ENCODE results near the gene CRYBB3.
"Not testable (repeated sequence)": the region's sequence is repeated elsewhere in the genome, so short reads cannot be mapped to it uniquely, and the experiment has no call there.

Gene CRYBB3

DNA sequence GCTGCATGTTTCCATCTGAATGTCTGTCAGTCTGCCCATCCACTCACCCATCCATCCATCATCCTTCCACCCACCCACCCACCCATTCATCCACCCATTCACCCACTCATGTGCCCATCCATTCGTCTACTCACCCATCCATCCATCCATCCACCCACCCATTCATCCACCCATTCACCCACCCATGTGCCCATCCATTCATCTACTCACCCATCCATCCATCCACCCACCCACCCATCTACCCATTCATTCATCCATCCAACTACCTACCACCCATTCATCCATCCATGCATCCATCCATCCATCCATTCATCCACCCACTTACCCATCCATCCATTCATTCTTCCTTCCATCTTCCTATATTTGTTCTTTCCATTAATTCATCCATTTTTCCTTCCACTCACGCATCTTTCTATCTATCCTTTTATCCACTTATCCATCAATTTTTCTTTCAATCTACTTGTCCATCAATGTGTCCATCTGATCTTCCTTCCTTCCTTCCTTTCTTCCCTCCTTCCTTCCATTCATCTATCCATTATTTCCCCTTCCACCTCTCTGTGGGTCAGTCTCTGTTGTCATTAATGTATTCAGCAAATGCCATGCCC is 8.0 kb downstream of the CRYBB3 start:
- FAIRE-seq: no peak

DNA sequence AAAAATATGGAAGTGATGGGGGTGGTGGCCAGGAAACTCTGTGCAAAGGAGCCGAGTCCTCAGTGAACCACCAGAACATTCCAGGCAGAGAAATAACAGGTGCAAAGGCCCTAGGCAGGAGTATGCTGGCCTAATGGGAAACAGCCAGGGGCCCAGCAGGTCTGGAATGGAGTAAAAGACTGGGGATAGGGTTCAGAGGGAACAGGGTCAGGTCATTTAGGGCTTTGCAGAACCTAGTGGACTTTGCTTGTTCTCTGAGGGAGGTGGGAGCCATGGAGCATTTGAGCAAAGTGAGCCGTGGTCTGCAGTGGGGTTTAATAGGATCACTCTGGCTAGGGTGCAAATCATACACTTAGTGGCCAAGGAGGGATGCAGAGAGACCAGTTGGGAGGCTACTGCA is 8.7 kb downstream of the CRYBB3 start:
- no peak for FAIRE-seq

DNA sequence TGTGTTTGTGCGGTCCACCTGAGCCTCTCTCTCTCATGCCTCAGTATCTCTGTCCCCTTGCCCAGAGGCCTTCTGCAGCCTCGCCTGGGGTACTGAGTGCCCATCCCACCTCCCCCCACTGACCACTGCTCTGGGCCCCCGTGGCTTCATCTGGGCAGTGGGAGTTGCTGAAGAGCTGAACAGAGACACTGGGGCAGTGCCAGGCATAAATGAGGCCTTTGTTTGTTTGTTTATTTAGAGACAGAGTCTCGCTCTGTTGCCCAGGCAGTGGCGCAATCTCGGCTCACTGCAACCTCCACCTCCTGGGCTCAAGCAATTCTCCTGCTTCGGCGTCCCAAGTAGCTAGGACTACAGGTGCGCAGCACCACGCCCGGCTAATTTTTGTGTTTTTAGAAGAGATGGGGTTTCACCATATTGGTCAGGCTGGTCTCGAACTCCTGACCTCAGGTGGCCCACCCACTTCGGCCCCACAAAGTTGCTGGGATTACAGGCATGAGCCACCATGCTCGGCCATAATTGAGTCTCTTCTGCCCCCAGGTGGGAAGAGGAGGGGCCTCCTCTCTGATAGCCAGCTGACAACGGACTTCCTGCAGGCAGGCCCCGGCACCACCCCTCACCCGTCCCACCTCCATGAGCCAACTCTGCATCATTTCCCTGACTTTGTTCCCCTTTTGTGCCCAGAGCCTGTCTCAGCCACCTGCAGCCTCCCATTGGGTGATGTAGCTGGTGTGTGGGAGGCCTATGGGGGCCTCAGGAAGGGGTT is 9.3 kb downstream of the CRYBB3 start:
- no peak for FAIRE-seq

DNA sequence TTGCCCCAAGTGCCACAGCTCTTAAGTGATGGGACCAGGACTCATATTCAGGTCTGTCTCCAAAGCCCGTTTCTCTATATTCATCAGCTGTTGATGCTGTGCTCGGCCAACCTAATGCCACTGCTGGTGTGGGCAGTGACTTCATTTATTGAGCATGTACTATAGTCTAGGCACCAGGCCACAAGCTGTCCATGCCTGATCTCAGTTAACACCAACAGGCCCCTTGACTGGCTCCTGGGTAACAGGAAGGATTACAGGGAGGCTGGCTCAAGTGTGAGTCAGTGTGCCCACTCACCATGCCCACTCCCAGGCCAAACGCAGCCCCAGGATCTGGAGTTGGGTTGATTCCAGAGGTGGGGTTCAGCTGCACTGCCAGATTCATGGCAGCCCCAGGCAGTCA is 11.1 kb downstream of the CRYBB3 start:
- FAIRE-seq: no peak

DNA sequence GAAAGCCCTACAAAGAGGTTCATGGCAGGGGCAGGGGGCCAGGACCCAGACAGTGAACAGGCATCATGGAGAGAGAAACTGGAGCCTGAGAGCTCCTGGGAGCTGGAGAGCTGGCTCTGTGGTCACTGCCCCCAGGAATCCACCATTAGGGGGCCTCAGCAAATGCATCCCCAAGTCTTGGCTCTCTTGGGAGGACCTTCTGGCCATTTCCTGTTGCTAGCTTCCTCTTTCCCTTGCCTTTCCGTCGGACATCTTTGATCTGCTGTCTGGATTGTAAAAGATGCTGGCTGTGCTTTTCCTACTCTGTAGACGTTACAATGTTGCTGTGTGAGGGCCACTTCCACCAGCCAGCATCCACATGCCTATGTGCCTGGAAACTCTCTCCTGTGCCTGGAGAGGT is 12.7 kb downstream of the CRYBB3 start:
- no peak for FAIRE-seq

DNA sequence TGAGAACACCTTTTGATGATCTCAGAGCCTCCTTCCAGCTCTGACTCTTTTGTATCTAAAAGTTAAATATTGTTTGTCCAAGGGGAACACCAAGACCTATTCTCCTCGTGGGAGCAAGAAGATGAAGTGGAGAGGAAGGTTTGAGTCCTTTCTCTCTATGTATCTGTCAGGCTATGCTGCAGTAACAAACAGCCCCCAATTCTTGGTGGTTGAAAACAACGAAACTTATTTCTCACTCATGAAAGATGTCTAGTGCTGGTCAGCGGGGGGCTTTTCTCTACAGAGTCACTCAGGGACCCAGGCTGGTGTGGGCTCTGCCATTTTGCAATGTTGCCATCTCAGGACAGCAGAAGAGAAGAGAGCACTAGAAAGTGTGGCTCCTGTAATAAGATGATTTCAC is 13.6 kb downstream of the CRYBB3 start:
- FAIRE-seq: no peak

- FAIRE-seq: no peak
Measured at GRCh38 chr22:25216230-25216629, 16.6 kb downstream of the CRYBB3 start.

DNA sequence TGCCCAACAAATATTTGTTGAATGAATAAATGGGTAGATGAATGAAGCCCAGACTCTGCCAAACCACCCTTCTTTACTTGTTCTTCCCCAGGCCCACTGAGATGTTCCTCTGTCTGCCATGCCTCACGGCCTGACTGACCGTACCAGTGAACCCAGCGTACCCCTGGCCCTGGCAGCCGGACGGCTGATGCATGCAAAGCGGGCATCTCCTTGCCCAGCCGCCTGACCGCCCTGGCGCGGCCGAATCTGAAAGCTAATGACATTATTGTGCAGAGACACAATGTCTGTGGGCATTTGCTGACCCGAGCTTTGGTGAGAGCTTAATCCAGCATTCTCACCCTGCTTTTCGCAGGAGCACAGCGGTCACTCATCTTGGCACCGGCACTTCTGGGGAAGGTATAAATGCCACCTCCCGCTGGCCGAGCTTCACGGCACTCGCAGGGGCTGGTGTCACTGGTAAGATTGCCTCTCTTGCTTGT is 19.6 kb downstream of the CRYBB3 start, which contains the start of gene CRYBB2:
CRYBB2 (plus strand) TSS at position 429 of the 479 bp plus-strand sequence. CDS start 1,791 bp downstream, outside the sequence.
- FAIRE-seq: no peak

- no peak for FAIRE-seq
Measured at GRCh38 chr22:25219948-25220442, 20.3 kb downstream of the CRYBB3 start.

DNA sequence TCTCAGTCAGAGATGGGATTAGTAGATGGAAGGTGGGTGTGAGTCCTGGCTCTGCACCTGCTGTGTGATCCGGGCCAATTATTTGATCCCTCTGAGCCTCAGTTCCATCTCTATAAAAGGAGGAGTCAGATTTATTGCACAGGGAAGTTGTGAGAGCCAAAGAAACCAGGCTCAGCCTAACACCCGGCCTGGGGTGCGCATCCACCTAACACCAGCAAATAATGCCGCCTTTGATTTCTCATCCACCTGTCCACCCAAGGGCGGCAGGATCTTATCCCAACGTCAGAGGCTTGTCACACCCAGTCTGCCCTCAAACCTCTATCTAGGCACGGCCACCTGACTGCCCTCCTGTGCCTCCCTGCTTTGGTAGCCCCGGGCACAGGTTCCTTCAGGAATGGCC is 22.1 kb downstream of the CRYBB3 start:
- FAIRE-seq: no peak

- no peak for FAIRE-seq
Measured at GRCh38 chr22:25223269-25223850, 23.7 kb downstream of the CRYBB3 start.

GRCh38 chr22:25228822-25229221 is 29.2 kb downstream of the CRYBB3 start:
- no peak for FAIRE-seq

DNA sequence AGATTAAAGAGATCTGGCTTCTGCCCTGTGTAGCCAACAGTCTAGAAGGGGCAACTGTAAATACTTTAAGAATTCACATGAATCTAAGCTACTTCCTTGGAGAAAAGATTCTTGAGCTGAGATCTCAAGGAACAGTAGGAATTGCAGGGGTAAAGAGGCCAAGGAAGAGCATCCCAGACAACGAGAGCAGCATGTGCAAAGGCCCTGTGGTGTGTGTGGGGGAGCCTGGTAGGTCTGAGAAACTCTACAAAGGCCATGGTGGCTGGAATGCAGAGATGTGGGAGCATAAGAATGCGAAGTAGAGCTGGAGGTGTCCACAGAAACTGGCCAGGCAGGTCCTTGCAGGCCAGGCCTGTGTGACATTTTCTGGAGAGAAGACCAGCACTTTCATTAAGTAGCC is 31.1 kb downstream of the CRYBB3 start:
- FAIRE-seq: not testable (repeated sequence)

DNA sequence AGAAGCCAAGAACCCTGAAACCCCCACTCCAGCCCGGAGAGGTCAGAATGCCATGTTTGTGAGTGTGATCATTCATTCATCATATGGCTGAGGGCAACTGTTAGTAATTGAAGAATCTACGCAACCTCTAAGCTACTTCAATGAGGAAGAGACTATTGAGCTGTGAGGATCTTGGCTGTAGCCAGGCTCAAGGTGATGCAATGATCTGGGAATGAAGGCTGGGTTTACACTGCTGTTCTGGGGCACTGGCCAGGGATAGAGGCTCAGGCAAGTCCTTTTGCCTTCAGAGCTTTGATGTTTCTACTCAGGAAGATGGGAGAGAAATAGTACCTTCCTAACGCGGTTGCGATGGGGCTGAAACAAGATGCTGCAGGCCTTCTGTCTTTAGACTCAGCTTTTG is 32.6 kb downstream of the CRYBB3 start:
- FAIRE-seq: no peak

GRCh38 chr22:25233706-25234105 is 34.0 kb downstream of the CRYBB3 start:
- FAIRE-seq: not testable (repeated sequence)

- no peak for FAIRE-seq
Measured at GRCh38 chr22:25235547-25236290, 36.1 kb downstream of the CRYBB3 start.

- FAIRE-seq: no peak
Measured at GRCh38 chr22:25236417-25236816, 36.8 kb downstream of the CRYBB3 start.

GRCh38 chr22:25237503-25237902 is 37.8 kb downstream of the CRYBB3 start:
- FAIRE-seq: no peak

- FAIRE-seq: not testable (repeated sequence)
Measured at GRCh38 chr22:25238058-25238457, 38.4 kb downstream of the CRYBB3 start.

GRCh38 chr22:25255169-25255568 is 55.5 kb downstream of the CRYBB3 start:
- not testable (repeated sequence) for FAIRE-seq
